Measurements from ENCODE around the gene GRB7. TPM values are rescaled to one million over a fixed set of nuclear protein-coding genes. Genes with fewer than 3 reads are reported as not detected.

GRB7 gene
- total and polyA plus RNA-seq, 2 of the 4 experiments (the other 2 are of a cell fraction): 0.18 to 0.36 TPM

DNA sequence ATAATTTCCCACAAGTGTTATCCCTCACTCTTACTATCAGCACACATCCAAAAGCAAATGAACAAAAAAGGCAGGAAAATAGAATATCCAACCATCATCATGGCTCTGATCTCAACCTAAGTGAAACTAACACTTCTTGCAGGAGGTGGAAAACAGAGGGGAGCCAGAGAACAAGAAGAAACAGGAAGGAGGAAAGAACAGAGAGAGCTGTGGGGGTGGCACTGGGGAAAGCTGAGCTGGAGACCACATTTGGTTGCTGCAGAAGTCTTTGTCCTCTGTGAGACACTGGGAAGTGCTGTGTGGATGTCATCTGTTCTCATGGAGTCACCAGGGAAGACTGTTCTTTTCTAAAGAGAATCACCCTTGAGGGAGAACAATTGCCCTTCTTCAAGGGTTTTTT, 34.7 kb downstream of the GRB7 start:
- H3K18ac ChIP-seq (ENCODE audit: low read depth, low read length): no peak overlapping the region
- POLR2A ChIA-PET (ENCODE audit: unreplicated experiment): no interaction called here
- no peak overlapping the region for H4K91ac ChIP-seq (ENCODE audit: insufficient read depth, low read depth, low read length)
- H2AK9ac ChIP-seq (replicated peaks; ENCODE audit: low read depth, low read length, poor library complexity): no peak overlapping the region
- H4K8ac ChIP-seq (ENCODE audit: low read depth in 2 of 2, low read length in 2 of 2): no peak overlapping the region
- no peak overlapping the region for H2AK5ac ChIP-seq (ENCODE audit: low read depth, low read length)
- no peaks in the 10 kb centered on the region for H3K36me3 ChIP-seq (ENCODE audit: control insufficient read depth, insufficient read depth, low read length)
- no peak overlapping the region for H2BK120ac ChIP-seq (ENCODE audit: low read depth, low read length)
- no peak overlapping the region for H4K5ac ChIP-seq (ENCODE audit: low read depth, low read length)
- dilution Hi-C loops (cut with HindIII; ENCODE audit: low sequenced_read_pairs, unreplicated experiment): no loop called here
- peaks cover 53% of the 10 kb centered on the region for H3K27me3 ChIP-seq (ENCODE audit: control insufficient read depth, insufficient read depth, low read length)
- no peak overlapping the region for H3K4me3 ChIP-seq (ENCODE audit: insufficient read depth, low read depth, low read length)
- no peaks in the 10 kb centered on the region for H3K79me1 ChIP-seq (ENCODE audit: low read depth in 1 of 2, low read length in 2 of 2)
- TF ChIP-seq BHLHE40 (IDR thresholded peaks at IDR 0.05; ENCODE audit: low read depth, low read length) (no peak), MAZ (IDR thresholded peaks at IDR 0.05; ENCODE audit: borderline replicate concordance, low read depth, low read length) (no peak), MXI1 (IDR thresholded peaks at IDR 0.05; ENCODE audit: borderline replicate concordance, low read depth, low read length) (no peak), RFX5 (IDR thresholded peaks at IDR 0.05; ENCODE audit: low read depth, low read length) (no peak), NFE2L2 (IDR thresholded peaks at IDR 0.05; ENCODE audit: low read depth, low read length) (no peak), RAD21 (IDR thresholded peaks at IDR 0.05; ENCODE audit: low read length) (no peak), POLR2A (IDR thresholded peaks at IDR 0.05; ENCODE audit: low read depth, low read length) (no peak), FOS (IDR thresholded peaks at IDR 0.05; ENCODE audit: low read depth, low read length) (no peak), CEBPB (IDR thresholded peaks at IDR 0.05; ENCODE audit: low read depth, low read length) (no peak), CHD1 (IDR thresholded peaks at IDR 0.05; ENCODE audit: low read depth, low read length) (no peak), SMC3 (IDR thresholded peaks at IDR 0.05; ENCODE audit: low read depth, low read length) (no peak), MAFK (IDR thresholded peaks at IDR 0.05; ENCODE audit: low read depth, low read length) (no peak), RCOR1 (IDR thresholded peaks at IDR 0.05; ENCODE audit: insufficient replicate concordance, low read length) (no peak)
- TF ChIP-seq, protein P1, sequence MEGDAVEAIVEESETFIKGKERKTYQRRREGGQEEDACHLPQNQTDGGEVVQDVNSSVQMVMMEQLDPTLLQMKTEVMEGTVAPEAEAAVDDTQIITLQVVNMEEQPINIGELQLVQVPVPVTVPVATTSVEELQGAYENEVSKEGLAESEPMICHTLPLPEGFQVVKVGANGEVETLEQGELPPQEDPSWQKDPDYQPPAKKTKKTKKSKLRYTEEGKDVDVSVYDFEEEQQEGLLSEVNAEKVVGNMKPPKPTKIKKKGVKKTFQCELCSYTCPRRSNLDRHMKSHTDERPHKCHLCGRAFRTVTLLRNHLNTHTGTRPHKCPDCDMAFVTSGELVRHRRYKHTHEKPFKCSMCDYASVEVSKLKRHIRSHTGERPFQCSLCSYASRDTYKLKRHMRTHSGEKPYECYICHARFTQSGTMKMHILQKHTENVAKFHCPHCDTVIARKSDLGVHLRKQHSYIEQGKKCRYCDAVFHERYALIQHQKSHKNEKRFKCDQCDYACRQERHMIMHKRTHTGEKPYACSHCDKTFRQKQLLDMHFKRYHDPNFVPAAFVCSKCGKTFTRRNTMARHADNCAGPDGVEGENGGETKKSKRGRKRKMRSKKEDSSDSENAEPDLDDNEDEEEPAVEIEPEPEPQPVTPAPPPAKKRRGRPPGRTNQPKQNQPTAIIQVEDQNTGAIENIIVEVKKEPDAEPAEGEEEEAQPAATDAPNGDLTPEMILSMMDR (conservative IDR thresholded peaks at IDR 0.05; ENCODE audit: low read depth, low read length): no peak
- TF ChIP-seq, protein P2, sequence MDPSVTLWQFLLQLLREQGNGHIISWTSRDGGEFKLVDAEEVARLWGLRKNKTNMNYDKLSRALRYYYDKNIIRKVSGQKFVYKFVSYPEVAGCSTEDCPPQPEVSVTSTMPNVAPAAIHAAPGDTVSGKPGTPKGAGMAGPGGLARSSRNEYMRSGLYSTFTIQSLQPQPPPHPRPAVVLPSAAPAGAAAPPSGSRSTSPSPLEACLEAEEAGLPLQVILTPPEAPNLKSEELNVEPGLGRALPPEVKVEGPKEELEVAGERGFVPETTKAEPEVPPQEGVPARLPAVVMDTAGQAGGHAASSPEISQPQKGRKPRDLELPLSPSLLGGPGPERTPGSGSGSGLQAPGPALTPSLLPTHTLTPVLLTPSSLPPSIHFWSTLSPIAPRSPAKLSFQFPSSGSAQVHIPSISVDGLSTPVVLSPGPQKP (IDR thresholded peaks at IDR 0.05; ENCODE audit: borderline replicate concordance, low read depth, low read length): no peak
- TF ChIP-seq, protein P3, sequence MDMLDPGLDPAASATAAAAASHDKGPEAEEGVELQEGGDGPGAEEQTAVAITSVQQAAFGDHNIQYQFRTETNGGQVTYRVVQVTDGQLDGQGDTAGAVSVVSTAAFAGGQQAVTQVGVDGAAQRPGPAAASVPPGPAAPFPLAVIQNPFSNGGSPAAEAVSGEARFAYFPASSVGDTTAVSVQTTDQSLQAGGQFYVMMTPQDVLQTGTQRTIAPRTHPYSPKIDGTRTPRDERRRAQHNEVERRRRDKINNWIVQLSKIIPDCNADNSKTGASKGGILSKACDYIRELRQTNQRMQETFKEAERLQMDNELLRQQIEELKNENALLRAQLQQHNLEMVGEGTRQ (IDR thresholded peaks at IDR 0.05; ENCODE audit: low read depth, low read length): no peak
- H3K27ac ChIP-seq (ENCODE audit: insufficient read depth, low read length): no peak overlapping the region
- intact Hi-C loops (cut with micrococcal nuclease): no loop called here
- ATAC-seq (ENCODE audit: low read depth): no peak
- no peak overlapping the region for H3K4me2 ChIP-seq (ENCODE audit: low read depth, low read length)
- no peak overlapping the region for H3K23ac ChIP-seq (ENCODE audit: low read depth, low read length)
- H2BK20ac ChIP-seq (ENCODE audit: low read depth, low read length): no peak overlapping the region
- no TSS peak for BruUV-seq (replicated peaks)
- H2AFZ ChIP-seq (replicated peaks; ENCODE audit: low read length, poor library complexity): no peak overlapping the region
- H2BK15ac ChIP-seq (ENCODE audit: low read depth, low read length): no peak overlapping the region
- H3K9me3 ChIP-seq (ENCODE audit: control insufficient read depth, insufficient read depth, low read length): no peaks in the 10 kb centered on the region
- in situ Hi-C loops (cut with MboI; ENCODE audit: low sequenced_read_pairs): loop anchor here (10.0 kb wide), 1 partner anchor 202 kb away; no protein-coding TSS in a partner anchor
- no peaks in the 10 kb centered on the region for H3K9me1 ChIP-seq (ENCODE audit: insufficient read depth, low read length)
- no peak overlapping the region for H3K9ac ChIP-seq (ENCODE audit: low read depth, low read length)
- CTCF ChIA-PET: no interaction called here
- H3K56ac ChIP-seq (ENCODE audit: extremely low read depth, insufficient read depth, low read length): no peak overlapping the region
- no peak overlapping the region for H2BK5ac ChIP-seq (ENCODE audit: low read depth, low read length, poor library complexity, severe bottlenecking)
- no peak overlapping the region for H3K4ac ChIP-seq (ENCODE audit: low read depth, low read length)
- H3K4me1 ChIP-seq (ENCODE audit: control insufficient read depth, insufficient read depth, low read length): no peaks in the 10 kb centered on the region
- H3K14ac ChIP-seq (replicated peaks; ENCODE audit: low read depth, low read length): no peak overlapping the region
- no peak for DNase-seq
- H4K20me1 ChIP-seq (ENCODE audit: insufficient read depth, low read length): no peaks in the 10 kb centered on the region

Measured in IMR-90 (cell line).